ENCODE data around the gene BMI1.

BMI1 gene

GRCh38 chr10:22319547-22319979 lies 1.3 kb upstream of the BMI1 start:
- peak overlapping the region; percentile 58 for H3K4me3 ChIP-seq (ENCODE audit: low read length)
- DNase-seq (ENCODE audit: low read depth) = no peak
- TF ChIP-seq, protein P1, sequence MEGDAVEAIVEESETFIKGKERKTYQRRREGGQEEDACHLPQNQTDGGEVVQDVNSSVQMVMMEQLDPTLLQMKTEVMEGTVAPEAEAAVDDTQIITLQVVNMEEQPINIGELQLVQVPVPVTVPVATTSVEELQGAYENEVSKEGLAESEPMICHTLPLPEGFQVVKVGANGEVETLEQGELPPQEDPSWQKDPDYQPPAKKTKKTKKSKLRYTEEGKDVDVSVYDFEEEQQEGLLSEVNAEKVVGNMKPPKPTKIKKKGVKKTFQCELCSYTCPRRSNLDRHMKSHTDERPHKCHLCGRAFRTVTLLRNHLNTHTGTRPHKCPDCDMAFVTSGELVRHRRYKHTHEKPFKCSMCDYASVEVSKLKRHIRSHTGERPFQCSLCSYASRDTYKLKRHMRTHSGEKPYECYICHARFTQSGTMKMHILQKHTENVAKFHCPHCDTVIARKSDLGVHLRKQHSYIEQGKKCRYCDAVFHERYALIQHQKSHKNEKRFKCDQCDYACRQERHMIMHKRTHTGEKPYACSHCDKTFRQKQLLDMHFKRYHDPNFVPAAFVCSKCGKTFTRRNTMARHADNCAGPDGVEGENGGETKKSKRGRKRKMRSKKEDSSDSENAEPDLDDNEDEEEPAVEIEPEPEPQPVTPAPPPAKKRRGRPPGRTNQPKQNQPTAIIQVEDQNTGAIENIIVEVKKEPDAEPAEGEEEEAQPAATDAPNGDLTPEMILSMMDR (conservative IDR thresholded peaks at IDR 0.05; ENCODE audit: low read length) = no peak

DNA sequence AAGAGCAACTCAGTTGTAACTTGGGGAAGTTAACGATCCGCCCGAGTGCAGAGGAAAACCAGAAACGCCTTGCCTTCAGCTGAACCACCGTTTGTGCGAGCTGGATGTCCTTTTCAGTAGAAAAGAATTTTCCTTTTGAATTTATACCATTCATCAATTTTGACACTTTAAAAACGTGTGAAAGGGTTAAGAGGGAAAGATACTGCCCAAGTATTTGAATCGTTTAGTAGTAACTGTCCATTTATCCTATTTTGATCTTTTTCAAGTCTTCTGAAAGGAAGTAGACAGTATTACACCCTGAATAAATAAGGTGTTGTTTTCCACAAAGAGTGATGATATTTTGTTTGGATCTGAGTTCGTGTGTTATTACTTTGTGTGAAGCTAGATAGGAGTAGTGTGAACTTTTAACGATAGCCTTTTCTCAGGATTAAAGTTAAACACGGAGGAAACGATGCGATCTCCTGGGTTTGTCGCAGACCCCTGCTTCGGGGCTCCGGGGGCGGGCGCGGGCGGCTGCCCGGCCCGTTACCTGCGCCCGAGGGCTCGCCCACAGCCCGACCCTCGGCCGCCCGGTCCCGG lies 830 bp upstream of the BMI1 start:
- DNase-seq (ENCODE audit: low read depth) = no peak
- H3K4me3 ChIP-seq (ENCODE audit: low read length) = peak overlapping the region; percentile 58
- TF ChIP-seq, protein P1 (conservative IDR thresholded peaks at IDR 0.05; ENCODE audit: low read length) = no peak

- TF ChIP-seq, protein P1 (conservative IDR thresholded peaks at IDR 0.05; ENCODE audit: low read length) = no peak
- peak; percentile 76 for DNase-seq (ENCODE audit: low read depth)
- peak overlapping the region; percentile 68 for H3K4me3 ChIP-seq (ENCODE audit: low read length)
Observed at GRCh38 chr10:22321156-22321923, 441 bp downstream of the BMI1 start.

DNA sequence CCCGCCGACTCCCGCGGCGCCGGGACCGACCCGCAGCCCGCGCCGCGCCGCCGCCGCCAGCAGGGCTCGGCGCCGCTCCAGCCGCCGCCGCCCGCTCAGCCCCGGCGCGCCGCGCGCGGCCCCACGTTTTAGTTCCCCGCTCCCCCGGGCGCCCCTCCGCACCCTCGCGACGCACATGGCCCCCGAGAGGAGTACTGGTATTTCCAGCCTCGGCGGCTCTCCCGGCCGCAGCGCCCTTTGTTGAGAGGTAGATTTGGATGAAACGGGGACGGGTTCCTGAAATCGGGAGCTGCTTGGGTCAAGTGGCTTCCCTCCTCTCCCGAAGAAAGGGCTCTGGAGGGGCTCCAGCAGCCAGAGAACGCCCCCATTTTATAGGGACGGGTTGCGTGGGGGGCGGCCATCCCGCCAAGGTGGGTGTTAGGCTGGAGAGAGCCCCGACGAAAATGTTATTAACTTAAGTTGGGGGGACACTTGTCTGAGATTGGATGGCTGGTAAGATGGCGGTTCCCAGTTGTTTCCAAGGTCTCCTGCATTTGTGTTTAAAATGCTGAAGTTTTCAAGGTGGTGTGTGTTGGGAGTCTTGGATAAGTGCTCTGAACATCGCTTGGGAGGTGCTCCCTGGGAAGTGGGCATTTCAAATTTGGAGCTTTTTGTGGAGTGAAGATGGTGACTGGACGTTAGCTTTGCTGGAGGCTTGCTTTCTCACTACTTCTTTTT lies 1.2 kb downstream of the BMI1 start:
- DNase-seq (ENCODE audit: low read depth) = no peak
- TF ChIP-seq, protein P1 (conservative IDR thresholded peaks at IDR 0.05; ENCODE audit: low read length) = no peak

DNA sequence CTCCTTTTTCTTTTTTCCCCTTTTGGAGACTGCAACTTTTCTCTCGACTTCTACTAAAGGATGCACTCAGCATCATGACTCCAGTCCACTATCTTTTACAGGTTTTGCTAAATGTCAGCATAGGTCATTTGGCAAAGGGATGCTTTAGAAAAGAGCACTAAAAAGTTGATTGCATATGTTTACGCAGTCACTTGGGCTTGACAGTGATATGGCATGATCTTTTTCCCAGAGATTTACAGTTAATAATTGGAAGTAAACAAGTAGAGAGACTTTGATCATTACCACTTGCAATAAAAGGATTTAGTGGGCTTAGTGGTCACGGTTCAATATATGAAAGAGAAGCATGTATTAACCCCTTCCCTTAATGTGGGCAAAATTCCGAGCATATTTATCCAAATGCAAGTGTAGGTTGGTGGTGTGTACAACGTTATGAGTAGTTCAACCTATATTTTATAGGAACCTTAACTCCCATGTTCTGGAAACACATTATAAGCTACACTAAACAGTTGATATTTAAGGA lies 1.8 kb downstream of the BMI1 start:
- peak overlapping the region; percentile 71 for H3K4me3 ChIP-seq (ENCODE audit: low read length)
- DNase-seq (ENCODE audit: low read depth) = no peak
- TF ChIP-seq, protein P1 (conservative IDR thresholded peaks at IDR 0.05; ENCODE audit: low read length) = no peak

More for the DNA sequence above, 1.2 kb downstream of the BMI1 start:
- H3K4me3 ChIP-seq (ENCODE audit: low read length) = peak overlapping the region; percentile 71

DNA sequence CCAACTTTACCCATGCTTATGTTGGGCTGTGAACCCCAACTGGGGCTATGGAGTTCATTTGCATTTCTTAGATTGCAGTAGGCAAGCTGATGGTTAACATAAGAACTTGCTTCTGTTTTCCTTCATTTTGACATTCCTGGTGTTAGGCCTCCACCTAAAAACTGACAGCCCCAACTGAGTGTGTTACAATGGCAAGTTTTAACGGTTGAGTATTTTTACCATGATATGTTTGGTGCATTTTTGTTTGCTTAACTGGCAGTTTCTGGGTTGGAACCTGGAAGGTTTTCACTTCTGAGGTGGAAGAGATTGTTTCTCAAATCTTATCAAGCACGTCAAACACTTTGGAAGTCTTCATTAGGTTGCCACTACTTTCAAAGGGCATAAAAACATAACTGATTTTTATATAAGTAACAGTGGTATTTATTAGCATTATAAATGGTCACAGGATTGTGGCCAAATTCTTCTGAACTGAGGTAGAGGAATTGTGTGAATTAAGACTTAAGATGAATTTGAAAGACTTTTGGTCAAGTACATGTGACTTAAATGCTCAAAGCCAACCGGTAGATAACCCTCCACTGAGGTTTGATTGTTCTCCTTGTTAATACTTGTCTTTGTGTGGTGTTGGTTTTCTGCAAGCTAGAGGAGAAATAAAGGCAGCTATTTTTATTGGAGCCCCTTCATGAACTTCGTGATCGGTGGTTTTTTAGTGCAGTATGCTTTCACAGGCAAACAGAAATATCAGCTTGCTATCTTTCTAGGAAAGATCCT lies 2.8 kb downstream of the BMI1 start:
- TF ChIP-seq, protein P1 (conservative IDR thresholded peaks at IDR 0.05; ENCODE audit: low read length) = no peak
- no peak overlapping the region for H3K4me3 ChIP-seq (ENCODE audit: low read length)
- no peak for DNase-seq (ENCODE audit: low read depth)
